OCI-LY1 (cell line): ENCODE results near the gene LAMA4.

Experiments
- H2AFZ ChIP-seq: fragments of 200-600 bp; sonication (generic), shearing (Covaris generic); 2 replicates; pipeline ENCODE4 v1.6.0; 2014; ENCODE audit warnings: antibody characterized with exemption, mild to moderate bottlenecking, low read length
- H3F3A ChIP-seq: fragments of 200-600 bp; sonication (generic), shearing (Covaris generic); 2 replicates; pipeline ENCODE4 v1.6.0; 2014; ENCODE audit warnings: mild to moderate bottlenecking, antibody characterized with exemption, low read length, moderate library complexity; ENCODE audit not compliant: insufficient read depth
- H3K27ac ChIP-seq: fragments of 200-600 bp; sonication (generic); 2 replicates; pipeline ENCODE4 v1.5.1; 2014; ENCODE audit warnings: low read length, mixed run types, mild to moderate bottlenecking, low read depth; ENCODE audit not compliant: poor library complexity, severe bottlenecking
- H3K27me3 ChIP-seq: fragments of 200-600 bp; sonication (generic); 2 replicates; pipeline ENCODE4 v1.6.0; 2014; ENCODE audit warnings: antibody characterized with exemption, mild to moderate bottlenecking, low read length, moderate library complexity; ENCODE audit not compliant: insufficient read depth
- H3K36me3 ChIP-seq: fragments of 200-600 bp; sonication (generic); 2 replicates; pipeline ENCODE4 v1.6.1; 2014; ENCODE audit warnings: mild to moderate bottlenecking, antibody characterized with exemption, low read length, moderate library complexity, mixed read lengths; ENCODE audit not compliant: insufficient read depth
- H3K4me1 ChIP-seq: fragments of 200-600 bp; sonication (generic); 2 replicates; pipeline ENCODE4 v1.5.1; 2014; ENCODE audit warnings: mild to moderate bottlenecking, low read length, moderate library complexity; ENCODE audit not compliant: insufficient read depth, severe bottlenecking
- H3K4me2 ChIP-seq: fragments of 200-600 bp; sonication (generic), shearing (Covaris generic); 2 replicates; pipeline ENCODE4 v1.6.1; 2014; ENCODE audit warnings: low read length
- H3K4me3 ChIP-seq: fragments of 200-600 bp; sonication (generic); 2 replicates; pipeline ENCODE4 v1.5.1; 2014; ENCODE audit warnings: low read length, low read depth, mild to moderate bottlenecking, mixed read lengths; ENCODE audit not compliant: poor library complexity, severe bottlenecking
- H3K79me2 ChIP-seq: fragments of 200-600 bp; shearing (Covaris generic); 2 replicates; pipeline ENCODE4 v1.6.1; 2016; ENCODE audit warnings: mixed run types, low read length, mixed read lengths; ENCODE audit not compliant: insufficient read depth
- H3K9ac ChIP-seq: fragments of 200-600 bp; sonication (generic), shearing (Covaris generic); 2 replicates; pipeline ENCODE4 v1.6.1; 2014; ENCODE audit warnings: mild to moderate bottlenecking, low read length, mixed read lengths
- H3K9me2 ChIP-seq: fragments of 200-600 bp; sonication (generic), shearing (Covaris generic); 2 replicates; pipeline ENCODE4 v1.6.1; 2014; ENCODE audit warnings: low read depth, mild to moderate bottlenecking, low read length, mixed read lengths
- H3K9me3 ChIP-seq: fragments of 200-600 bp; shearing (Covaris generic); 2 replicates; pipeline ENCODE4 v1.6.1; 2014; ENCODE audit warnings: low read length, mixed read lengths
- H4K20me1 ChIP-seq: fragments of 200-600 bp; sonication (generic), shearing (Covaris generic); 2 replicates; pipeline ENCODE4 v1.6.0; 2016; ENCODE audit warnings: mild to moderate bottlenecking, low read length; ENCODE audit not compliant: insufficient read depth
- EZH2 ChIP-seq: fragments of 200-600 bp; sonication (generic), shearing (Covaris generic); IDR thresholded peaks from 2 replicates; pipeline ENCODE4 v1.8.0; 2017; ENCODE audit warnings: borderline replicate concordance, mixed run types, mild to moderate bottlenecking, antibody characterized with exemption, low read length, moderate library complexity, mixed read lengths
- TF ChIP-seq, protein P1 (sequence below): fragments of 200-600 bp; sonication (generic), shearing (Covaris generic); IDR thresholded peaks from 2 replicates; pipeline ENCODE4 v1.5.1; 2017; ENCODE audit warnings: mild to moderate bottlenecking, antibody characterized with exemption, low read length, moderate library complexity, mixed read lengths

Gene LAMA4

DNA sequence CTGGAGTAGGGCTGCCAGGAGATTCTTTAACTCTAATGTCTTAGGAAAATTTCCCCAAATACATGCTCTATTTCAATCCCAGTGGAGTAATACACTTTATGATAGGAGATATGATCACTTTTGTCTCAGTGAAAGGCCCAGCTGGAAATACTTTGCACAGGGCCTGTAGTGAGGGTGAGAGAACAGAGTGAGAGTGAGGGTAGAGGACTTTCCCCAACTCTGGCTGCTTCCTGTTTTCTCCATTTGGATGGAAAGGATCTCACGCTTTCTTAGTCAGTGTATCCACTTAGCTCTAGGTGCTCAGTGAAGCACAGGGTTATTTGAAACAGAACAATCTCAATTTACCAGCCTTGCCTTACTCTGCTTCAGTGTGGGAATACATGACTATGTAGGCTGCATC is 130.4 kb downstream of the LAMA4 start:
- H3K79me2 ChIP-seq, result no peaks in the 10 kb centered on the region
- H3K4me3 ChIP-seq, result no peak overlapping the region
- no peaks in the 10 kb centered on the region for H3K9me3 ChIP-seq
- no peak overlapping the region for H3K27ac ChIP-seq
- no peak overlapping the region for H2AFZ ChIP-seq
- H3F3A ChIP-seq, result no peaks in the 10 kb centered on the region
- H3K4me1 ChIP-seq, result no peaks in the 10 kb centered on the region
- no peaks in the 10 kb centered on the region for H3K9me2 ChIP-seq
- no peak overlapping the region for H3K9ac ChIP-seq
- no peaks in the 10 kb centered on the region for H4K20me1 ChIP-seq
- TF ChIP-seq EZH2, result no peak
- TF ChIP-seq, protein P1, sequence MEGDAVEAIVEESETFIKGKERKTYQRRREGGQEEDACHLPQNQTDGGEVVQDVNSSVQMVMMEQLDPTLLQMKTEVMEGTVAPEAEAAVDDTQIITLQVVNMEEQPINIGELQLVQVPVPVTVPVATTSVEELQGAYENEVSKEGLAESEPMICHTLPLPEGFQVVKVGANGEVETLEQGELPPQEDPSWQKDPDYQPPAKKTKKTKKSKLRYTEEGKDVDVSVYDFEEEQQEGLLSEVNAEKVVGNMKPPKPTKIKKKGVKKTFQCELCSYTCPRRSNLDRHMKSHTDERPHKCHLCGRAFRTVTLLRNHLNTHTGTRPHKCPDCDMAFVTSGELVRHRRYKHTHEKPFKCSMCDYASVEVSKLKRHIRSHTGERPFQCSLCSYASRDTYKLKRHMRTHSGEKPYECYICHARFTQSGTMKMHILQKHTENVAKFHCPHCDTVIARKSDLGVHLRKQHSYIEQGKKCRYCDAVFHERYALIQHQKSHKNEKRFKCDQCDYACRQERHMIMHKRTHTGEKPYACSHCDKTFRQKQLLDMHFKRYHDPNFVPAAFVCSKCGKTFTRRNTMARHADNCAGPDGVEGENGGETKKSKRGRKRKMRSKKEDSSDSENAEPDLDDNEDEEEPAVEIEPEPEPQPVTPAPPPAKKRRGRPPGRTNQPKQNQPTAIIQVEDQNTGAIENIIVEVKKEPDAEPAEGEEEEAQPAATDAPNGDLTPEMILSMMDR, result no peak
- no peak overlapping the region for H3K4me2 ChIP-seq
- no peaks in the 10 kb centered on the region for H3K36me3 ChIP-seq
- no peaks in the 10 kb centered on the region for H3K27me3 ChIP-seq

DNA sequence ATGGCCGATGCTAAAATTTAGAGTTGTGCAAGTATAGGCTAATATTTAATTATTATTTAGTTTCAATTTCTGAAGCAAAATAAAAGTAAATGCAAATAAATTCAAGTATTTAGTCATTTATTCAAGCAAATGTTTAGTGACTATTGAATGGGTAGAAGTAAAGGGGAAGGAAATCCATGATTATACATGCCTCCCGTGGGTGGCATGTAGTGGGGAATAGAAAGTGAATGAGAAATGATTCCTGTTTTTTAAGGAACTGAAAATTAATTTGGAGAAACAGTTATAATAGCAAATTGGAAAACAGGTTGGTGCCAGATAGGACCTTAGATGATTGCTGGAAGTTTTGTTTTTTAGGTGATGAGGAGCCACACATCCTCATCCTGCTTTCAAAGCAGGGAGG is 131.6 kb downstream of the LAMA4 start:
- H3F3A ChIP-seq, result no peaks in the 10 kb centered on the region
- H4K20me1 ChIP-seq, result no peaks in the 10 kb centered on the region
- TF ChIP-seq, protein P1, result no peak
- TF ChIP-seq EZH2, result no peak
- no peaks in the 10 kb centered on the region for H3K9me2 ChIP-seq
- no peaks in the 10 kb centered on the region for H3K27me3 ChIP-seq
- no peaks in the 10 kb centered on the region for H3K79me2 ChIP-seq
- no peaks in the 10 kb centered on the region for H3K4me1 ChIP-seq
- no peak overlapping the region for H3K4me2 ChIP-seq
- no peak overlapping the region for H3K4me3 ChIP-seq
- H3K9me3 ChIP-seq, result no peaks in the 10 kb centered on the region
- H3K27ac ChIP-seq, result no peak overlapping the region
- H3K9ac ChIP-seq, result no peak overlapping the region
- H2AFZ ChIP-seq, result no peak overlapping the region
- H3K36me3 ChIP-seq, result no peaks in the 10 kb centered on the region

DNA sequence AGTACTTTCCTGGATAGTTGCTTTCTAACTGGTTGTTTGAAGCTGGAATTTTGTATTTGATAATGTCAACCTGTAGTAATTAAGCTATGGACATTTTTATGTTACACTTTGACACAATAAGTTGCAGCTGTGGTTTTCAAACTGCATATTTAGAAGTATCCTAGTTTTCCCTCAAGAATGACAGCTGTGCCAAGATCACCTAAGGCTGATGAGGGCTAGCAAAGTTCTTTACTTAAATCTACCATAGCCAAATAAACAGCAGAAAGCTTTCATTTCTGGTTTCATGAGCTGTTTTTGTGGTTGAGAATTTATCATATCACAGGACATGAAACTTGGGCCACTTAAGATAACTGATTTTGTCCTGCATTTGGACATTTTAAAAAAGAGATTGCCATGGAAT is 136.3 kb downstream of the LAMA4 start:
- no peaks in the 10 kb centered on the region for H3K9me3 ChIP-seq
- H3K36me3 ChIP-seq, result no peaks in the 10 kb centered on the region

More for the DNA sequence above, 136.3 kb downstream of the LAMA4 start:
- Histone ChIP-seq H4K20me1 (no peaks in the 10 kb centered on the region), H3K4me2 (no peak overlapping the region), H3K27me3 (no peaks in the 10 kb centered on the region), H3K9me2 (no peaks in the 10 kb centered on the region), H3K4me1 (no peaks in the 10 kb centered on the region), H3K9ac (no peak overlapping the region), H3F3A (no peaks in the 10 kb centered on the region), H3K4me3 (no peak overlapping the region), H3K79me2 (no peaks in the 10 kb centered on the region), H3K27ac (no peak overlapping the region), H2AFZ (no peak overlapping the region)
- no peak for TF ChIP-seq EZH2
- TF ChIP-seq, protein P1, result no peak
